ENCODE results near the gene MSLN.

The MSLN gene

DNA sequence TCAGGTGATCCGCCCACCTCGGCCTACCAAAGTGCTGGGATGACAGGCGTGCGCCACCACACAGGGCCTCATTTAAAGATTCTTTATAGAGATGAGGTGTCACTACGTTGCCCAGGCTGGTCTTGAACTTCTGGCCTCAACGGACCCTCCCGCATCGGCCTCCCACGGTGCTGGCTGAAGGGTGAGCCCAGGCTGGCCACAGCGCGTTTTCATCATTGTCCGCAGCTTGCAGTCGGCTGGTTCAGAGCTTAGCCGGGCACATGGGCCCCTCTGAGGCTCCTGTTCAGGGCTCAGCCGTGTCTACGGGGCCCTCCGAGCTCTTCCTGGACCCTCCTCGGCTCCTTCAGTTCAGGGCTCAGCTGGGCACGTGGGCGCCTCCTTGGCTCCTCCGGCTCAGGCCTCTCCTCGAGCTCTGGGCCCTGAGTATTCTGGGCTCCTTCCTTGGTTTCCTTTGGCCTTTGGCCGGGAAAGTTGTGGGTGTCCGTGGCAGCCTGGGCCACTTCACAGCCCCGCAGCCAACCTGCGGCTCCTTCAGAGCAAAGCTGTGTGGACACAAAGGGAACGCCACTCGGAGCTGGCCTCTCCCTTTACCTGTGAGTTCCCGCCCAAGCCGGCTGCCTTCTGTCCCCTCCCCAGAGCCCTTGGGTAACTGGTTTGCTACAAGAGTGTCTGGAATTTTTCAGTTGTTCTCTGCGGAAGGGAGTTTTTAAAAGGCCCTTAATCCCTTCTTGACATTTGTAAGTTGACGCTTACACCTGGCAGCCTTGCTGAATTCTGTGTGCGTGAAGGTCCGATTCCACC lies 1.2 kb upstream of the MSLN start:
- no peaks in the 10 kb centered on the region for H3K27me3 Mint-ChIP-seq
- H3K9me3 Mint-ChIP-seq = no peaks in the 10 kb centered on the region
- no peak overlapping the region for H3K4me3 Mint-ChIP-seq
- H3K27ac Mint-ChIP-seq = peak overlapping the region; percentile 17
- no peaks in the 10 kb centered on the region for H3K4me1 Mint-ChIP-seq
- H3K36me3 Mint-ChIP-seq = no peaks in the 10 kb centered on the region

DNA sequence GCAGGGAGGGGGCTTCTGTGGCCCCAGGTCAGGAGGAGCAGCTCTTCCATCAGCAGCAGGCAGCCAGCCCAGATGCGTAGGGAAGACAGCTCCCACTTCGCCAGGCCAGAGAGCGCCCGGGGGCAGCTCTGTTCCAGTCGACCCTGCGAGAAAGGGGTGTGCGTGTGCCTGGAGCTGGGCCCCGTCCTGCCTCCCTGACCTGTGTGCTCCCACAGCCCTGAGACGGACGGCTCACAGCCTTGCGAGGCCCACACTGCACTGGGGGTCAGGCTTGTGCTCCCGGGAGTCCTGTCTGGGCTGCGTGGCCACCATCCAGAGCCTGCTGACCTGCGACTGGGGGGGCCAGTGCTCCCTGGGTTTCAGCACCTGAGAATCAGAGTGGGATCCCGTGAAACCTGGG lies 469 bp upstream of the MSLN start:
- Mint-ChIP-seq H3K36me3 (no peaks in the 10 kb centered on the region), H3K27ac (no peak overlapping the region), H3K27me3 (no peaks in the 10 kb centered on the region), H3K4me3 (no peak overlapping the region), H3K9me3 (no peaks in the 10 kb centered on the region), H3K4me1 (no peaks in the 10 kb centered on the region)

- no peak overlapping the region for H3K27ac Mint-ChIP-seq
Measured at GRCh38 chr16:761625-762513, 1.3 kb downstream of the MSLN start.

GRCh38 chr16:762595-763268 lies 2.2 kb downstream of the MSLN start:
- no peak overlapping the region for H3K4me3 Mint-ChIP-seq
- no peaks in the 10 kb centered on the region for H3K4me1 Mint-ChIP-seq
- H3K27ac Mint-ChIP-seq = no peak overlapping the region
- no peaks in the 10 kb centered on the region for H3K9me3 Mint-ChIP-seq
- no peaks in the 10 kb centered on the region for H3K27me3 Mint-ChIP-seq
- H3K36me3 Mint-ChIP-seq = no peaks in the 10 kb centered on the region

More at GRCh38 chr16:761625-762513, 1.3 kb downstream of the MSLN start:
- Mint-ChIP-seq H3K4me3 (no peak overlapping the region), H3K9me3 (no peaks in the 10 kb centered on the region), H3K36me3 (no peaks in the 10 kb centered on the region), H3K4me1 (no peaks in the 10 kb centered on the region), H3K27me3 (no peaks in the 10 kb centered on the region)

DNA sequence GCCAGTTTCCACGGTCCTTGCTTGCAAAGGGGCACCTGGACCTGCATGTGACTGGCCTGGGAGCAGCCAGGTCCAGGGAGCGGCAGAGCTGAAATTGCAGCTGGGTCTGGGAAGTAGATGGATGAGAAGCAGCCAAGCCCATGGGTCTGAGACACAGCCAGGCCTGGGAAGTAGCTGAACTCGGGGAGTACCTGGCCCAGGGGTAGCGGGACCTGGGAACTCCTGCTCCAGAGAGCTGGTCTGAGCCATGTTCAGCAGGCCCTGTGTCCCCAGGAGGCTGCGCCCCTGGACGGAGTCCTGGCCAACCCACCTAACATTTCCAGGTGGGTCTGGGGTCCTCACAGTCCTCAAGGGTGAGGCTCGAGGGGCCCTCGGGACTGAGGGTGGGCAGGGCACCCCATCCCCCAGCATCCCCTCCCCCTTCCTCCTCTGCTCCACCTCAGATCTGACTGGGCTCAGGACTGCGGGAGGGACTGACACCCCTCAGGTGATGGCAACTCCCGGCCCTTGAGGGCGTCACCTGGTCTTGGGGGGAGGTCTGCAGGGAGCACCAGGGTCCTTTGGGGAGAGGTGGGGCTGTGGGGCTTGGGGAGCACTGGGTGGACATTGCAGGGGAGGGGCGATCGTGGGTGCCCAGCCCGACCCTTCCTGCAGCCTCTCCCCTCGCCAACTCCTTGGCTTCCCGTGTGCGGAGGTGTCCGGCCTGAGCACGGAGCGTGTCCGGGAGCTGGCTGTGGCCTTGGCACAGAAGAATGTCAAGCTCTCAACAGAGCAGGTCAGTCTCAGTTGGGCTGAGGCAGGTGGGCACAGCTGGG lies 3.0 kb downstream of the MSLN start:
- Mint-ChIP-seq H3K27me3 (no peaks in the 10 kb centered on the region), H3K9me3 (no peaks in the 10 kb centered on the region), H3K36me3 (no peaks in the 10 kb centered on the region), H3K27ac (no peak overlapping the region), H3K4me1 (no peaks in the 10 kb centered on the region), H3K4me3 (no peak overlapping the region)

GRCh38 chr16:764184-764750 lies 3.7 kb downstream of the MSLN start:
- Mint-ChIP-seq H3K4me3 (no peak overlapping the region), H3K36me3 (no peaks in the 10 kb centered on the region), H3K27me3 (no peaks in the 10 kb centered on the region), H3K27ac (no peak overlapping the region), H3K9me3 (no peaks in the 10 kb centered on the region), H3K4me1 (no peaks in the 10 kb centered on the region)

GRCh38 chr16:764848-765487 lies 4.4 kb downstream of the MSLN start:
- no peaks in the 10 kb centered on the region for H3K4me1 Mint-ChIP-seq
- no peaks in the 10 kb centered on the region for H3K27me3 Mint-ChIP-seq
- no peaks in the 10 kb centered on the region for H3K9me3 Mint-ChIP-seq
- H3K27ac Mint-ChIP-seq = no peak overlapping the region
- H3K36me3 Mint-ChIP-seq = no peaks in the 10 kb centered on the region
- H3K4me3 Mint-ChIP-seq = no peak overlapping the region

- Mint-ChIP-seq H3K4me1 (no peaks in the 10 kb centered on the region), H3K4me3 (no peak overlapping the region), H3K9me3 (no peaks in the 10 kb centered on the region), H3K27ac (no peak overlapping the region), H3K36me3 (no peaks in the 10 kb centered on the region), H3K27me3 (no peaks in the 10 kb centered on the region)
Measured at GRCh38 chr16:765488-765865, 4.9 kb downstream of the MSLN start.

GRCh38 chr16:766008-766819 lies 5.7 kb downstream of the MSLN start:
- Mint-ChIP-seq H3K36me3 (no peaks in the 10 kb centered on the region), H3K27me3 (no peaks in the 10 kb centered on the region), H3K4me3 (no peak overlapping the region), H3K27ac (no peak overlapping the region), H3K9me3 (no peaks in the 10 kb centered on the region), H3K4me1 (no peaks in the 10 kb centered on the region)

- Mint-ChIP-seq H3K9me3 (no peaks in the 10 kb centered on the region), H3K36me3 (no peaks in the 10 kb centered on the region)
Measured at GRCh38 chr16:766820-767640, 6.5 kb downstream of the MSLN start.

GRCh38 chr16:767743-768235 lies 7.3 kb downstream of the MSLN start:
- Mint-ChIP-seq H3K9me3 (no peaks in the 10 kb centered on the region), H3K27me3 (no peaks in the 10 kb centered on the region), H3K4me3 (no peak overlapping the region), H3K4me1 (no peaks in the 10 kb centered on the region), H3K36me3 (no peaks in the 10 kb centered on the region), H3K27ac (no peak overlapping the region)

More at GRCh38 chr16:766820-767640, 6.5 kb downstream of the MSLN start:
- no peak overlapping the region for H3K4me3 Mint-ChIP-seq
- no peaks in the 10 kb centered on the region for H3K27me3 Mint-ChIP-seq
- H3K4me1 Mint-ChIP-seq = no peaks in the 10 kb centered on the region
- no peak overlapping the region for H3K27ac Mint-ChIP-seq

GRCh38 chr16:768428-768827 lies 7.9 kb downstream of the MSLN start:
- no peaks in the 10 kb centered on the region for H3K9me3 Mint-ChIP-seq
- no peak overlapping the region for H3K27ac Mint-ChIP-seq
- H3K4me3 Mint-ChIP-seq = no peak overlapping the region

GRCh38 chr16:769184-769784 lies 8.8 kb downstream of the MSLN start:
- H3K27ac Mint-ChIP-seq = no peak overlapping the region
- no peak overlapping the region for H3K4me3 Mint-ChIP-seq
- no peaks in the 10 kb centered on the region for H3K9me3 Mint-ChIP-seq
- H3K4me1 Mint-ChIP-seq = no peaks in the 10 kb centered on the region
- H3K36me3 Mint-ChIP-seq = no peaks in the 10 kb centered on the region
- H3K27me3 Mint-ChIP-seq = no peaks in the 10 kb centered on the region

More at GRCh38 chr16:768428-768827, 7.9 kb downstream of the MSLN start:
- Mint-ChIP-seq H3K27me3 (no peaks in the 10 kb centered on the region), H3K36me3 (no peaks in the 10 kb centered on the region), H3K4me1 (no peaks in the 10 kb centered on the region)

Measured in activated naive CD4-positive, alpha-beta T cell treated with anti-CD3 and anti-CD28 coated beads, Interleukin-2, amount 50 U/mL, for 24 hours (primary cell).